HepG2 (cell line): Measurements from ENCODE around the gene MAP7D3. TPM values are rescaled to one million over a fixed set of nuclear protein-coding genes. Genes with fewer than 3 reads are reported as not detected.

Experiments used
- DMAP1 ChIP-seq: IDR thresholded peaks from 2 replicates; pipeline ENCODE4 v1.6.1; 2016
- ELF4 ChIP-seq: sonication (generic); formaldehyde crosslinking; IDR thresholded peaks from 2 replicates; pipeline ENCODE4 v1.5.0; 2020; ENCODE audit warnings: missing genetic modification reagents, mild to moderate bottlenecking, moderate library complexity, borderline replicate concordance
- GMEB2 ChIP-seq: IDR thresholded peaks from 2 replicates; pipeline ENCODE4 v1.6.1; 2016; ENCODE audit warnings: missing biosample characterization, missing genetic modification reagents, low read depth
- MTF1 ChIP-seq: sonication (generic); formaldehyde crosslinking; IDR thresholded peaks from 2 replicates; pipeline ENCODE4 v1.5.0; 2020; ENCODE audit warnings: missing genetic modification reagents
- ZBTB34 ChIP-seq: sonication (generic); formaldehyde crosslinking; IDR thresholded peaks from 2 replicates; pipeline ENCODE4 v1.8.0; 2022; ENCODE audit warnings: mild to moderate bottlenecking, missing genetic modification reagents
- ZEB1 ChIP-seq: IDR thresholded peaks from 2 replicates; pipeline ENCODE4 v1.6.1; 2012; ENCODE audit warnings: mild to moderate bottlenecking, low read depth, inconsistent platforms; ENCODE audit not compliant: insufficient replicate concordance
- ZNF12 ChIP-seq: sonication (generic); formaldehyde crosslinking; IDR thresholded peaks from 2 replicates; pipeline ENCODE4 v1.5.0; 2020; ENCODE audit warnings: missing genetic modification reagents
- polyA plus RNA-seq, 8 experiments: library from polyadenylated mRNA; depleted of rRNA in 3 of 8; stranded (reverse) in 7 of 8; unstranded in 1 of 8; fragments of >200 nt; fragmentation: Illumina TruSeq in 4 of 8; extraction: Trizol in 4 of 8; gene quantifications; 2 replicates each; pipeline versions ENCODE4 v1.2.1 to v1.2.3, GENCODE V29; 2011 to 2016; ENCODE audit warnings: low read depth in 4 of 8, missing spikeins in 1 of 8, mixed read lengths in 1 of 8; ENCODE audit not compliant: insufficient read depth in 1 of 8
- total RNA-seq, 5 experiments: library from RNA; depleted of rRNA; stranded (reverse); fragments of >200 nt; fragmentation: Illumina TruSeq; extraction: Trizol; gene quantifications; 2 replicates each; pipeline ENCODE4 v1.2.3, GENCODE V29; 2016; ENCODE audit warnings: low read depth in 1 of 5
- TF ChIP-seq, protein P1 (sequence below): sonication (generic); formaldehyde crosslinking; IDR thresholded peaks from 2 replicates; pipeline ENCODE4 v1.4.0; 2020; ENCODE audit warnings: mild to moderate bottlenecking, missing genetic modification reagents

MAP7D3 gene
- total and polyA plus RNA-seq, 2 of the 13 experiments (the other 11 are each of a cell fraction or from before 2014, with no cell fraction given), result not detected

GRCh38 chrX:136228839-136229207 lies 22.4 kb downstream of the MAP7D3 start (continued):
- TF ChIP-seq, protein P1, sequence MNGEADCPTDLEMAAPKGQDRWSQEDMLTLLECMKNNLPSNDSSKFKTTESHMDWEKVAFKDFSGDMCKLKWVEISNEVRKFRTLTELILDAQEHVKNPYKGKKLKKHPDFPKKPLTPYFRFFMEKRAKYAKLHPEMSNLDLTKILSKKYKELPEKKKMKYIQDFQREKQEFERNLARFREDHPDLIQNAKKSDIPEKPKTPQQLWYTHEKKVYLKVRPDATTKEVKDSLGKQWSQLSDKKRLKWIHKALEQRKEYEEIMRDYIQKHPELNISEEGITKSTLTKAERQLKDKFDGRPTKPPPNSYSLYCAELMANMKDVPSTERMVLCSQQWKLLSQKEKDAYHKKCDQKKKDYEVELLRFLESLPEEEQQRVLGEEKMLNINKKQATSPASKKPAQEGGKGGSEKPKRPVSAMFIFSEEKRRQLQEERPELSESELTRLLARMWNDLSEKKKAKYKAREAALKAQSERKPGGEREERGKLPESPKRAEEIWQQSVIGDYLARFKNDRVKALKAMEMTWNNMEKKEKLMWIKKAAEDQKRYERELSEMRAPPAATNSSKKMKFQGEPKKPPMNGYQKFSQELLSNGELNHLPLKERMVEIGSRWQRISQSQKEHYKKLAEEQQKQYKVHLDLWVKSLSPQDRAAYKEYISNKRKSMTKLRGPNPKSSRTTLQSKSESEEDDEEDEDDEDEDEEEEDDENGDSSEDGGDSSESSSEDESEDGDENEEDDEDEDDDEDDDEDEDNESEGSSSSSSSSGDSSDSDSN (CRISPR knock-in tag), result no peak
- TF ChIP-seq ELF4 (CRISPR knock-in tag) (no peak), ZBTB34 (CRISPR knock-in tag) (no peak), MTF1 (CRISPR knock-in tag) (no peak), ZNF12 (CRISPR knock-in tag) (no peak), DMAP1 (no peak), GMEB2 (no peak), ZEB1 (no peak)
